Measurements from ENCODE around the gene KIF16B. TPM values are rescaled to one million over a fixed set of nuclear protein-coding genes. Genes with fewer than 3 reads are reported as not detected.
"Not testable (repeated sequence)": the region's sequence is repeated elsewhere in the genome, so short reads cannot be mapped to it uniquely, and the experiment has no call there.

The KIF16B gene
- total RNA-seq, 1 experiment from 2014 or later, result 4.2 TPM

DNA sequence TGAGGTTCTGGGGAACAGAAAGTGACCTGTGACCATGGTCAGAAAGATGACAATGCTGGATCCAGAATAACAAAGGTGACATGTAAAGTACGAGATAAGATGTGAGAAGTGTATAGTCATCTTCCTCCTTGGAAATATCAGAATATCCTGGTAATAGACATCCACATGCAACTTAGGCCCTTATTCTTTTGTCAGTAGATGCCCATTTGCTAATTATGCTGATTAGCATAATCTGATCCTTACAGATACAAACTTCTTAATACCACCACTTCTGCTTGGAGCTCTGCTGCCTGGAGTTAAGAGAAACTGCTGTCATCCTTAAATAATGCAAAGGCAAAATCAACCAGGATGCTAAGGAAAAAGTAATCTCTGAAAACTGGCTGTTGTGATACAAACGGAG is 91.3 kb downstream of the KIF16B start:
- no peak for DNase-seq (ENCODE audit: low spot score)

DNA sequence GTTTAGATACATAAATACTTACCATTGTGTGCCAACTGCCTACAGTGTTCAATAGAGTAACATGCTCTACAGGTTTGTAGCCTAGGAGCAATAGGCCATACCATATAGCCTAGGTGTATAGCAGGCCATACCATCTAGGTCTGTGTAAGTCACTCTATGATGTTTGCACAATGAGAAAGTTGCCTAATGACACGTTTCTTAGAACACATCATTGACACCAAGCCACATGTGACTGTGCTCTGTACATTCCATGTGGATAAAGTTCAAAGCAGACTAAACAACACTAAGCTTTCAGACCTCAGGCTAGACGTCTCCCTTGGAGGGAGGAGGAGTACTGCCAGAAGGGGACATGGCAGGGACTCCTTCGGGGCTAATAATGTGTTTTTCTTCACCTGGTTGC is 93.6 kb downstream of the KIF16B start:
- no peak for DNase-seq (ENCODE audit: low spot score)

DNA sequence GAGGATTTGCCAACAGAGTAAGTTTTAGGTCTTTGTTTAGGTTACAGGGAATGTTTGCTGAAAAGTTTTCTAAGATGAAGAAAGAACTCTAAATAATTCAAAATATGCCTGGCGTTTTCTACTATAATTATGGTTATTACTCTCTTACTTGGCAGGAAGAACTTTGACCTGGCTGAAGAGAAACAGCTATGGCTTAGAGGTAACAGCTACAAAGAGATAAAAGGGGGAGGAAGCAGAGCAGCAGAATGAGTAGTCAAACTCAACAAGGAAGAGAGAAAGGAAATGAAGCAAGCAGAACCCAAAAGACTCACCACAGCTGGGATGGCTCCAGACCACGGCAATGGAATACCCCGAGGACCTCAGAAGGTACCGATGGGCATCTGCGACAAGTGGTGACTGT is 95.6 kb downstream of the KIF16B start:
- no peak for DNase-seq (ENCODE audit: low spot score)

DNA sequence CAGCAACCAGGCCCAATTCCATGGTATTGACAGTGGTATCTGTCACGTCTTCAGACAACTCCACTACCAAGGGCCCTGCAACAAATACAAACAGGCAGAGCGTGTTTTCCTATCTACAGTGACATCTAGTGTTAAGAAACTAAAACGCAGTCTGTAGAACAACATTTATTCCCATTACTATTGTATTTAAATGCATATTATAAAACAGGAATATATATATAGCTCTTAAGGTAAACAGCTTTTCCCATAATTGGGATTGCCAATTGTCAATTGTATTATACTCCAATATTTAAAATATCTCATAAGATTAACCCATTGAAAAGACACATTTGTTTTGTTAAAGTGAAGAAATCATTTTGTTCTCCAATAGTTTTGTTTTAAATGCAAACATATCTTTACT is 97.2 kb downstream of the KIF16B start:
- peak; percentile 77 for DNase-seq (ENCODE audit: low spot score)

DNA sequence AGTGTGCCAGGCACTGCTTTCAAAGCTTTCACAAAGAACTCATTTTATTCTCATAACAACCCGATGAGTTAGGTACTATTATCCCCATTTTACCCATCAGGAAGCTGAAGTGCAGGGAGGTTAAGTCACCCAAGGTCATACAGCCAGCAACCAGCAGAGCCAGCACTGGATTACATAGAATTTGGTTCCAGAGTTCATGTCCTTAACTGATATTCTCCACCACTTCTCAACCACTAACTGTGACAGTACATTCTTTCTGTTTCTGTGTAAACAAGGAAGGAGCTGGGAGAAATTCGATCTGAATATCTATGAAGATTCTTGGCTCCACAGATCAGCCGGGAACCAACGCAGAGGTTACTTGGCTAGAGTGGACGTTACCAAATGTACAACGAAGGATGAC is 98.0 kb downstream of the KIF16B start:
- no peak for DNase-seq (ENCODE audit: low spot score)

DNA sequence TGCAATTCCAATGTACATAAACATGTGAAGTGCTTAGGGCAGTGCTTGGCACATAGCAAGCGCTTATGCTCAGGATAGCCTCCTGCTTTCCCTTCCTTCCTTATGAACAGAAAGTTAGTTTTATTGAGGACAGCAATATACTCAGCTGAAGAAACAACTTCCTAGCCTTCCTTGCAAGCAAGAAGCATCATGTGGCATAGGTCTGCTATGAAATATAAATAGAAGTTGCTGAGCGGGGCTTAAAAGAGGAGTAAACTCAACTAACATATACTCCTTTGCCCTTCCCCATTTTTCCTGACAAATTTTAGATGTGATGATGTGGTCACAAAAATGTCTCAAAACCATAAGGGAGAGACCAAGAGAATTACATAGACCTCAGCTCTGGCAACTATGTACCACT is 98.9 kb downstream of the KIF16B start:
- no peak for DNase-seq (ENCODE audit: low spot score)

DNA sequence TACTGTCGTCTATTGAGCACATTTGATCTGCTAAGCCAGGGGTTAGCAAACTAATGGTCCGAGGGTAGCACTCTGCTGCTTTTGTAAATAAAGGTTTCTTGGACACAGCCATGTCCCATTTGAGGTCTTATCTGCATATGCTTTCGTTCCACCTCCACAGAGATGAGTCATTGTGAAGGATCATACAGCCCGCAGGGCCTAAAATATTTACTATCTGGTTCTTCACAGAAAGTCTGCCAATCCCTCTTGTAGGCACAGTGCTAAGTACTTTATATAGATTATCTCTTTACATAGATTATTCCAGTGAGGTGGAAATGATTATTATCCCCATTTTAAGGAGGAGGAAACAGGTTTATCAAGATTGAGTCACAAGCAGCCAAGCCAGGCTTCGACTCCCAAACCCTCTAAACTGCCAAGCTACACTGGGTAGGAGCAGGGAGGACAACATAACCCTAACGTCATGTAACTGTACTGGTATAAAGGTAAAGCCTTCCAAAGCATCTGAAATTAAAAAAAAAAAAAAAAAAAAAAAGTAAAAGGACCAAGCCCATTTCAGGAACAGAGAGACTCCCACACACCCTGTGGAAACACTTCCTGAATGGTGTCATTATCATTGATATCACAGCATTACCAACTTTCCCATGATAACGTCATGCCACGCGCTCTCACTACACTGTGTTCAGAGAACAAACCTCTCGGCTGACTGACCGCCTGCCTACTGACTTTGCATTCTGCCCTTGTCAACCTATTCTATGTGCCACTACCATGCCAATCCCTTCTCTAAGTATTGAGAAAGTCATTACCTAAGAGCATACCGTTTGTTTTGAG is 101.0 kb downstream of the KIF16B start:
- DNase-seq (ENCODE audit: low spot score), result no peak

DNA sequence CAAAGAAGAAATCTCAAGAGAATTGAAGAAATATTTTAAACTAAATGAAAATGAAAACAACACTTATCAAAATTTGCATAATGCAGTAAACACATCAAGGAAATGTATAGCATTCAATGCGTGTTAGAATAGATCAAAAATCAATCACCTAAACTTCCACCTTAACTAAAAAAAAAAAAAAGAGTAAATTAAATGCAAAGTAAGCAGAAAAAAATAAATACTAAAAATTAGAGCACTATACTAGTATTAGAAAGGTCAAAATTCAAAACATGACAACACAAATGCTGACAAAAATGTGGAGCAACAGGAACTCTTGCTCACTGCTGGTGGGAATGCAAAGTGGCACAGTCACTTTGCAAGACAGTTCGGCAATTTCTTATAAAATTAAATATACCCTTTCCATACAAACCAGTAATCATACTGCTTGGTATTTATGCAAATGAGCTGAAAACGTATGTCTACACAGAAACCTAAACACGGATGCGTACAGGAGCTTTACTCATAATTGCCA is 103.8 kb downstream of the KIF16B start:
- DNase-seq (ENCODE audit: low spot score), result no peak

DNA sequence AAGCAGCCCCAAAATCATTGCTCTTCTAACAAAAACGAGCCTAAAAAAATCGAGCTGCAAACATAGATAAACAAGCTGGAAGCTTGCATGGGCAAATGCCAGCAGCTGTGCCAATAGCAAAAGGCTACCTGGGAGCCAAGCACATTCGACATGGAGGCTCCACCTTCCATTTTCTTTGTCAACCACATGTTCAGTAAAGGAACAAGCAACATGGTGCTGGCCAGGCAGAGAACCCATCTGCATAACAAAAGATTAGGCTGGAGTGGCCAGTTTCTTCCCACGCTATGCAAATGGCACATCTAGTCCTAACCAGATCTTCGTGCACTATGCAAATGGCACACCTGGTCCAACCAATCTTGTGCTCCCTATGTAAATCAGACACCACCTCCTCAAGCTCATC is 110.5 kb downstream of the KIF16B start:
- DNase-seq (ENCODE audit: low spot score), result no peak

DNA sequence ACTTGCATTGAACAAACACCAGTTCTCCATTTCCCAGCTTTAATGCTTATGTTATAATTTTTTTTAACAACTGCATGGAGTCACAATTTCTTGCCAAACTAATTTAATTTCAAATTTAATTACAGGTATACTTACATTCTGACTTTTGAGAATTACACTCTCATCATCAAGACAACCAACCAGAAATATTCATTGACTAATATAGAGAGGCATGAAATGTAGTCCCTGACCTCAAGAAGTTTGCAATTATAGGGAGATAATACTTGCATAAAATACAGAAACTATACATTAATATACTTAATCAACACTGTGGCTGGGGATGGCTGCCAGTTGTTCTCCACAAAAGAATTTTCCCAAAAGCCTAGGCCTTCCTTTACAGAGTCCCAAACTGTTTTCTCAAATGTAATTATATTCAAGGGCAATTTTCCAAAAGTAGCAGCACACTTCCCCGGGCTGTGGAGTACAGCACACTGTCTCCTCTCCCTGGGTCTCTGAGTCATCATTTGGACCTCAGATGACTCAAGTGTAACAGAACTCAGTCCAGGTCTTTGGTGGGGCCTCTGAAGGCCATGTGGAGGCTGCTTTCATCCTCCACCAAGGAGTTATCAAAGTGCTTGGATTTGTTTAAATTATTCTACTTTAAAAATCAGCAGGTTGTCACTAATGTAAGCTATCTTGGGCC is 114.1 kb downstream of the KIF16B start:
- DNase-seq (ENCODE audit: low spot score), result no peak

DNA sequence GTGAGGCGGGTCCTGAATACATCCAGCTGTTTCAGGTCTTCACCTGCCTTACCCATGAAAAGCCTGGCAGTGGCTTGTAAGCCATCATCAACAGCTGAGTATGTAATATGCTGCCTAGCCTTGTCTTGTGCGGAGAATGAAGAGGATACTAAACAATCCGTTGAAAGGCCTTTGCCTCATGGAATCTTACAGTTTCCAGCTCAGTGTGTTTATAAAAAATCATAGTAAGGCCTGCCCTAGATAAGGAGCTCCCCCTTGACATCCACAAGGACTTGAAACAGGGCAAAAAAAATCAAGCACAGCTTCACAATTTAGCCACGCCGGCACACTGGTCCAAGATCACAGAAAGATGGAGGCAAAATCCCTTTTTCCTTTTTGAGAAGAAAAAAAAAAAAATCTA is 115.7 kb downstream of the KIF16B start:
- DNase-seq (ENCODE audit: low spot score), result no peak

DNA sequence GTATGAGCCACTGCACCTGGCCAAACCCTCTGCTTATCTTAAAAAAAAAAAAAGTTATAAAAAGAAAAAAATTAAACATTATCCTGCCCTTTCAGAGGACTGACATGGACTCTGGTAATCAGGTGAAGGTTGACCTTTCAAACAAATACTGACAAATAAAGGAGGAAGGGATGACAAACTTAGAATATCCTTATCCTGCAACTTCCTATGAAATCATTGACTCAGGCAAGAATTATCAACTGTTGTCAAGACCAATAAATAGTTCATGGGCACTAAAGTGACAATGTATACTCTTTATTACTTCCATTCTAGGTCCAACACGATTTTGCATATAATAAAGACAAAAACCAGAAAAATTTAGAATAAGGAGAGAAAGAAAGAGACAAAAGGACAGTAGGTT is 117.9 kb downstream of the KIF16B start:
- DNase-seq (ENCODE audit: low spot score), result no peak

DNA sequence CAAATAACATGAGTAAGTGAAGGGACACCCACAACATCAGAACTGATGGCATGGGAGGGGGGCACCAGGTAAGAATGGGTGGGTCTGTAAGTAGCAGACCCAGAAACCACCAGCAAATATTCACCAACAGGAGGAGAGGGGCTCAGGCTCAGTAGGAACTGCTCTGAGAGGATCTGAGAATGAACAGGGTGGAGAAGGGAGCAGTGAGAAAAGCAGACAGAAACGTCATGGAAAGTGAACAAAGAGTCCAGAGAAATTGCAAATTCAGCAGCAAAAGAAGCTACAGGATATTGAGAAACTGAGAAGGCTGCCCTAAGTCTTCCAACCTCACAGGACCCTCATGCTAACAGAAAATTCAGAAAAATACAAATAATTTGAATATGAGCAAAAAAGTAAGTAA is 121.3 kb downstream of the KIF16B start:
- no peak for DNase-seq (ENCODE audit: low spot score)

DNA sequence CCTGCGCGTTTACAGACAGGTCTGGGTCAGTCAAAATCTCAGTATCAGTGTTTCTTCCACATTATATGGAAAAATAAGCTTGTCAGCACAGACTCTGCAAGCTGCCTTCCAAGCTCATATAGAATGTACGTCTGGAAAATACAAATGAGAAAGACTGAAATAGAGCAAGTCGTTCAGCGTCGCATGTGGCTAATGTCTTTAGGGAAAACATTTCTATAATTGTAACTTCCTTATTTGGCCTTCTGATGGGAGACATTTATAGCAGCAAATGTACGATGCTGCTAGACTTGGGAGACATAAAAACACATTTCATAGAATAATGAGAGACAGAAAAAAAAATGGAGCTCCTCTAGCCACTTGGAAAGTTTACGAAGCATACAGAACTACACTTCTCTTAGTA is 122.2 kb downstream of the KIF16B start:
- no peak for DNase-seq (ENCODE audit: low spot score)

DNA sequence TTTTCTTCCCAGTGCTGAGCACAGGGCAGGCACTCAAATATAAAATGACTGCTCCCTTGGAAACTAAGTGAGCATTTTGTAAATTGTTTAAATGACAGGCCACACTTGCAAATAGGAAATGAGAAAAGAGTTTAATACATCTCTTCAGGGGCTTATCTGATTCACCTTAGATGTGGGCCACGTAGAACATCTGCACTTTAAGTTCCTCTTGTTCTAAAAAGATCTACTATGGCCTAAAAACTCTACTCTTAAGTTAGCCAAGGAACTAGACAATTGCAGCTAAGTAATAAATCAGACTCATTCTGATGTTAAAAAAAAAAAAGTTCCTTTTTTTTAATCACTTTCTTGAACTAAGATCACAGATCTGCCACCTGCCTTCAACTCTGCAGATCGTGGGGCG is 126.3 kb downstream of the KIF16B start:
- DNase-seq (ENCODE audit: low spot score), result no peak

DNA sequence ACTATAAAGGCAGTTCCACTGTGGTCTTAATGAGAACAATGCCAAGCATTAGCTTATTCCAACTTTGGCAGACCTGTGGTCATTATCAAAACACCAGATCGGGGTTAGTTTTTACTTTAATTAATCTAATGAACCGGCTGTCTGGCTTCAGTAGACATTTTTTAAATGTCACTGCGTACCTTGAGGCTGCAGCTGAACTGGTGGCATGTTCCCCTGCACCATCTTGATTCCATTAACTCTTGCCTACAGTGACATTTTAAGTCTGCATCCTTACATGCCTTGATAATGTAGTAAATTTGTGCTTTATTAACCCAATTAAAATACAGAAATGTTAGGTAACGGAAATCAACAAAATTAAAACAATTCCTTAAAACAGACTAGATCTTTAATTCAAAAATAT is 127.0 kb downstream of the KIF16B start:
- DNase-seq (ENCODE audit: low spot score), result no peak

DNA sequence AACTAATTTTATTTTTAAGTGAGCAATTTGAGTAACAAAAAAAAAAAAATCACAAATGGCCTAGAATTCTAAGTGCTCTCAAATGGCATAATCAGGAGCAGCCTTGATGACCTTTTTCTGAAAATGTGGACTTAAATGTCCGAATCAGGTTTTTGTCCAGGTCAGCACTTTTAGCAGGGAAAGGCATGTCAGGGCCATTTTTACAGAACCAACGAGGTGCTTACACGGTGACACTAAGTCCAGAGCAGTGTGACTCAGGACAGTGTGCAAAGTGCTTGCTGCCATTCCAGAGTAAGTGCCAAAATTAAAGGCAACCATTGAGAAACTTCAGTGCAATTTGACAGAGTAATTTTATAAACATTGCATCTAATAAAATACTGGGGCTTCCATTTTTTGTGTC is 127.8 kb downstream of the KIF16B start:
- no peak for DNase-seq (ENCODE audit: low spot score)

DNA sequence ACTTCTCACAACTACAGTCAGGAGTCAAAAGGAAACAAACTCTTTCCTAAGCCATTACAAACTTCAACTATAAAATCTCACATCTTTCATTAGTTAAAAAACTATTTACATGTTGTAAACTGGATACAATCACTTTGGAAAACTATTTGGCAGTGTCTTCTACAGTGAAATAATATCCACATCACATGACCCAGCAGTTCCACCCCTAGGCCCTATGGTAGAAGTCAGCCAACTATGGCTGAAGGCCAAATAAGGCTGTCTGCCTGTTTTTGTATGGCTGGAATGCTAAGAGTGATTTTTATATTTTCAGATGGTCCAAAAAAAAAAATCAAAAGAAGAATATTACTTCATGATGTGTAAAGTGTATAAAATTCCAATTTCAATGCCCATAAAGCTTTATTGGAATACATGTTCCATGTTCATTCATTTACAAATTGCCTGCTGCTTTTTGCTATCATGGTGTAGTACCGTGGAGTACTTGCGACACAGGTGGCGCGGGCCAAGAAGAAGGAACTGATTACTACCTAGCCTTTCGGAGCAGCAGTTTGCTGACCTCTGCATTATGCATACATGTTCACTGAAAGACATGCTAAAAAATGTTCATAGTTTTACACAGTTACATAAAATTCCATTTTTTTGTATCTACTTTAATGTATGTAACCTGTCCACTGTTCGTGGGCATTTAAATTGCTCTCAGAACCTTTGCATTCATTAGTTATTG is 129.0 kb downstream of the KIF16B start:
- DNase-seq (ENCODE audit: low spot score), result no peak

DNA sequence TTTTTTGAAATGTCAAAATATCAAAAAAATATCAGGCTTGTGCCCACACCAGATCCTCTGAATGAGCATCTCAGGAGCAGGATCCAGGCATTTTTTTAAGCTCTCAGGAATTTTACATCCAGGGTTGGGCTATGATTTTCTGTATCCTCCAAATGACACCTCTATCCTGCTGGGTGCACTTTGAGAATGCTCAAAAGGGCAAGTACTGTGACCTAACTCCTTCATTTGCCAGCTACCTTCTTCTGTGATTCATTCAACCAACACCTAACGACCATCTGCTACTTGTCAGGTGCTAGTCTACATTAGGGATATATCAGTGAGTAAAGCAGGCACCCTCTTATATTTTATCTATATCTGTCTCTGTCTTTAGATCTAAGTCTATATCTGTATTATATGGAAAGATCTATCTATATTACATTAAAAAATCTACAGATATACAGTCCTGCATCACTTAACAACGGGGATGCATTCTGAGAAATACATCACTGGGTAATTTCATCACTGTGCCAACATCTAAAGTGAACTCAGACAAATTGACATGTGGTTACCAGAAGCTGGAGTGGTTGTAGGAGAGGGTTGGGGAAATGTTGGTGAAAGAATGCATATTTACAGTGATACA is 131.6 kb downstream of the KIF16B start:
- no peak for DNase-seq (ENCODE audit: low spot score)

DNA sequence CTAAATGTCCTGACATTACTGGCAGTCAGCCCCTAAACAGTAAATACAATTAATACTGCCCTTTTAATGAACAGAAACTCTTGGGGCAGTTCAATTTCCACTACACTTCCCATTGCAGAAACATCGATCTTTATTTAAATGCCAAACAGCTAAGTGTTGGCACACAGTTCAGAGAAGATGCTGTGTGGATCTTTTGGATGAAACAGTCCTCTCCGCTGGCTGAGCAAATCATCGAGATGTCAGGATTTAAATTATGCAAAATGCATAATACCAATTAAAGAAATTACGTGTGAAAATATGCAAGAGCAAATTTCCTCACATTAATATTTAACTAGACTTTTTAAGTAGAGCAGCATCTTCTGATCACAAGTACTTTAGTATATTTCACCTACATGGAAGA is 132.6 kb downstream of the KIF16B start:
- no peak for DNase-seq (ENCODE audit: low spot score)

DNA sequence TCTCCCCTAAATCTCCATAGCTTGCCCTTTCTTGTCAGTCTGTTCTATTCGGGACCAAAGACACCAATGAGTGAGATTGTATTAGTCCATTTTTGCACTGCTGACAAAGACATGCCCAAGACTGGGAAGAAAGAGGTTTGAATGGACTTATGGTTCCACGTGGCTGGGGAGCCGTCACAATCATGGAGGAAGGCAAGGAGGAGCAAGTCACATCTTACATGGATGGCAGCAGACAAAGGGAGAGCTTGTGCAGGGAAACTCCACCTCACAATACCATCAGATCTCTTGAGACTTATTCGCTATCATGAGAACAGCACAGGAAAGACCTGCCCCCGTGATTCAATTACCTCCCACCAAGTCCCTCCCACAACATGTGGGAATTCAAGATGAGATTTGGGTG is 133.7 kb downstream of the KIF16B start:
- not testable (repeated sequence) for DNase-seq (ENCODE audit: low spot score)

DNA sequence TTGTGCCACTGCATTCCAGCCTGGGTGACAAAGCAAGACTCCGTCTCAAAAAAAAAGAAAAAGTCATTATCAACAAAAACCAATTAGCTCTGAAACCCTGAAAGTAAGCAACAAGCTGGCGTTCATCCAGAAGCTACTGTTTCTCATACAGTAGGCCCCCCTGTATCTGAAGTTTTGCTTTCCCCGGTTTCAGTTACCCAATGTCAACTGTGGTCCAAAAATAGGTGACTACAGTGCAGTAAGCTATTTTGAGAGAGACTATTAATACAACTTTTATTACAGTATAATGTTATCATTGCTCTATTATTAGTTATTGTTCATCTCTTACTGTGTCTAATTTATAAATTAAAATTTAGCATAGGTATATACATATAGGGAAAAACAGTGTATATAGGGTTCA is 135.1 kb downstream of the KIF16B start:
- no peak for DNase-seq (ENCODE audit: low spot score)

Data from HT-29 (cell line).